Tibial nerve (tissue), 4 donors: Measurements from ENCODE around the gene USP2. TPM values are rescaled to one million over a fixed set of nuclear protein-coding genes. Genes with fewer than 3 reads are reported as not detected.

Experiments used
- DNase-seq, 2 donors: peaks; one replicate each; pipeline ENCODE4 v3.0.0-alpha.2; 2019; ENCODE audit warnings: low spot score in 2 of 2
- H3K27ac ChIP-seq, 4 donors: fragments of 200-600 bp; sonication (generic) in 3 of 4; one replicate each; pipeline ENCODE4 v1.5.1; 2017 to 2019; ENCODE audit warnings: mild to moderate bottlenecking in 1 of 4
- H3K27me3 ChIP-seq, 2 donors: fragments of 200-600 bp; sonication (generic) in 1 of 2; one replicate each; pipeline versions ENCODE4 v1.5.1 to v1.6.0; 2017 to 2019
- H3K36me3 ChIP-seq, 3 donors: fragments of 200-600 bp; sonication (generic); one replicate each; pipeline ENCODE4 v1.5.1; 2018 to 2019
- H3K4me1 ChIP-seq, 4 donors: fragments of 200-600 bp; sonication (generic) in 3 of 4; one replicate each; pipeline ENCODE4 v1.5.1; 2017 to 2019
- H3K4me3 ChIP-seq, 4 donors: fragments of 200-600 bp; sonication (generic) in 3 of 4; one replicate each; pipeline ENCODE4 v1.5.1; 2017 to 2019; ENCODE audit warnings: mild to moderate bottlenecking in 1 of 4, moderate library complexity in 1 of 4
- H3K9me3 ChIP-seq, 4 donors: fragments of 200-600 bp; sonication (generic) in 3 of 4; one replicate each; pipeline ENCODE4 v1.5.1; 2017 to 2019
- CTCF ChIP-seq, 5 experiments: fragments of 200-600 bp in 3 of 5; fragments of 450-650 bp in 2 of 5; sonication (generic) in 3 of 5; IDR thresholded peaks; one replicate each; pipeline ENCODE4 v1.5.1; 2016 to 2019; ENCODE audit warnings: antibody characterized with exemption in 5 of 5, mild to moderate bottlenecking in 3 of 5, moderate library complexity in 2 of 5
- EP300 ChIP-seq, 2 donors: sonication (generic); formaldehyde crosslinking; IDR thresholded peaks; one replicate each; pipeline ENCODE4 v1.6.1; 2017; ENCODE audit warnings: antibody characterized with exemption in 2 of 2, mild to moderate bottlenecking in 1 of 2
- POLR2A ChIP-seq, 2 donors: fragments of 450-650 bp; IDR thresholded peaks; one replicate each; pipeline ENCODE4 v1.6.1; 2017; ENCODE audit warnings: antibody characterized with exemption in 2 of 2, mild to moderate bottlenecking in 2 of 2, moderate library complexity in 2 of 2
- WGBS, 2 donors: methylation state at CpG; one replicate each; pipeline ENCODE4 v1.1.5; 2018; 5-methylcytosine and 5-hydroxymethylcytosine counted together
- total RNA-seq, 4 donors: library from RNA; depleted of rRNA; stranded (reverse); fragments of >200 nt; gene quantifications; one replicate each; pipeline ENCODE4 v1.1.0, GENCODE V29; 2016

Gene USP2
- total RNA-seq, 4 donors from 2014 or later = 2.1 to 18.4 (median 11.6) TPM

GRCh38 chr11:119340335-119341221 is 40.9 kb downstream of the USP2 start, which contains the start of gene C1QTNF5:
Gene C1QTNF5, minus strand, starts transcription at chr11:119340883. Its CDS starts 486 bp downstream, at chr11:119340397.
- Histone ChIP-seq H3K36me3 (peaks cover 0 to 22% (median 0%) of the 10 kb centered on the region in 3 donors), H3K27ac (peak within 1 kb of the TSS; percentile 83 to 97 (median 94)), H3K27me3 (no peaks in the 10 kb centered on the region), H3K4me1 (peaks cover 0 to 61% (median 32%) of the 10 kb centered on the region in 4 donors), H3K4me3 (peak within 1 kb of the TSS; percentile 53 to 74 (median 63)), H3K9me3 (no peaks in the 10 kb centered on the region)
- peak; percentile 76 to 92 for DNase-seq
- WGBS, 2 donors = 1 to 2% methylated on average over 24 to 43 of the region's 53 CpGs
- TF ChIP-seq EP300 (IDR thresholded peaks at IDR 0.05) (peak in 1 of 2 donors; percentile 80), CTCF (IDR thresholded peaks at IDR 0.05) (no peak), POLR2A (IDR thresholded peaks at IDR 0.05) (peak in 1 of 2 donors; percentile 42)

- peak; percentile 25 to 45 for TF ChIP-seq POLR2A (IDR thresholded peaks at IDR 0.05)
- TF ChIP-seq CTCF (IDR thresholded peaks at IDR 0.05) = peak; percentile 76 to 98 (median 97)
- TF ChIP-seq EP300 (IDR thresholded peaks at IDR 0.05) = peak in 1 of 2 donors; percentile 37
- WGBS, 2 donors = 3 to 8% methylated on average over 27 to 35 of the region's 86 CpGs
- DNase-seq = peak in 1 of 2 donors; percentile 40
- H3K27me3 ChIP-seq = no peaks in the 10 kb centered on the region
- H3K36me3 ChIP-seq = peaks cover 0 to 23% (median 0%) of the 10 kb centered on the region in 3 donors
- H3K27ac ChIP-seq = peak overlapping the region; percentile 83 to 97 (median 94)
- H3K4me3 ChIP-seq = peak overlapping the region; percentile 53 to 74 (median 63)
- H3K4me1 ChIP-seq = peaks cover 0 to 69% (median 40%) of the 10 kb centered on the region in 4 donors
- no peaks in the 10 kb centered on the region for H3K9me3 ChIP-seq
Measured at GRCh38 chr11:119339589-119340334, 41.7 kb downstream of the USP2 start.

GRCh38 chr11:119338965-119339588 is 42.4 kb downstream of the USP2 start:
- peak overlapping the region; percentile 7 to 97 (median 89) for H3K27ac ChIP-seq
- TF ChIP-seq CTCF (IDR thresholded peaks at IDR 0.05) (no peak), POLR2A (IDR thresholded peaks at IDR 0.05) (no peak), EP300 (IDR thresholded peaks at IDR 0.05) (no peak)
- no peak for DNase-seq
- H3K36me3 ChIP-seq = peaks cover 0 to 23% (median 0%) of the 10 kb centered on the region in 3 donors
- 25 to 42% methylated on average over 11 of the region's 11 CpGs for WGBS, 2 donors
- no peaks in the 10 kb centered on the region for H3K27me3 ChIP-seq
- H3K4me1 ChIP-seq = peaks cover 0 to 70% (median 41%) of the 10 kb centered on the region in 4 donors
- no peaks in the 10 kb centered on the region for H3K9me3 ChIP-seq
- H3K4me3 ChIP-seq = peak overlapping the region; percentile 53 to 74 (median 63)

- DNase-seq = peak; percentile 52 to 79
Measured at GRCh38 chr11:119338318-119338890, 43.1 kb downstream of the USP2 start.

More at GRCh38 chr11:119338318-119338890, 43.1 kb downstream of the USP2 start:
- WGBS, 2 donors = 11 to 17% methylated on average over 17 of the region's 17 CpGs
- Histone ChIP-seq H3K36me3 (peaks cover 0 to 23% (median 0%) of the 10 kb centered on the region in 3 donors), H3K9me3 (no peaks in the 10 kb centered on the region), H3K27me3 (no peaks in the 10 kb centered on the region), H3K27ac (peak overlapping the region; percentile 7 to 97 (median 61)), H3K4me3 (peak overlapping the region in 1 of 4 donors; percentile 63), H3K4me1 (peaks cover 0 to 74% (median 41%) of the 10 kb centered on the region in 4 donors)
- peak; percentile 73 to 89 (median 84) for TF ChIP-seq CTCF (IDR thresholded peaks at IDR 0.05)
- no peak for TF ChIP-seq EP300 (IDR thresholded peaks at IDR 0.05)
- TF ChIP-seq POLR2A (IDR thresholded peaks at IDR 0.05) = no peak
